Measurements from ENCODE around the gene USP40. TPM values are rescaled to one million over a fixed set of nuclear protein-coding genes. Genes with fewer than 3 reads are reported as not detected.

Gene USP40
- total RNA-seq, 2 donors from 2014 or later, result 11.6 to 12.5 TPM

- H3K36me3 ChIP-seq, result no peaks in the 10 kb centered on the region
- DNase-seq (ENCODE audit: low spot score), result no peak
- H3K27me3 ChIP-seq, result no peaks in the 10 kb centered on the region
- H3K4me1 ChIP-seq, result peaks cover 0 to 12% of the 10 kb centered on the region in 2 donors
- H3K27ac ChIP-seq, result peak overlapping the region; percentile 93 to 96
- H3K9me3 ChIP-seq, result no peaks in the 10 kb centered on the region
- TF ChIP-seq CTCF (IDR thresholded peaks at IDR 0.05), result no peak
- H3K4me3 ChIP-seq, result peak overlapping the region; percentile 80 to 89
These were observed 869 bp downstream of the USP40 start for GRCh38 chr2:233565685-233566140.

DNA sequence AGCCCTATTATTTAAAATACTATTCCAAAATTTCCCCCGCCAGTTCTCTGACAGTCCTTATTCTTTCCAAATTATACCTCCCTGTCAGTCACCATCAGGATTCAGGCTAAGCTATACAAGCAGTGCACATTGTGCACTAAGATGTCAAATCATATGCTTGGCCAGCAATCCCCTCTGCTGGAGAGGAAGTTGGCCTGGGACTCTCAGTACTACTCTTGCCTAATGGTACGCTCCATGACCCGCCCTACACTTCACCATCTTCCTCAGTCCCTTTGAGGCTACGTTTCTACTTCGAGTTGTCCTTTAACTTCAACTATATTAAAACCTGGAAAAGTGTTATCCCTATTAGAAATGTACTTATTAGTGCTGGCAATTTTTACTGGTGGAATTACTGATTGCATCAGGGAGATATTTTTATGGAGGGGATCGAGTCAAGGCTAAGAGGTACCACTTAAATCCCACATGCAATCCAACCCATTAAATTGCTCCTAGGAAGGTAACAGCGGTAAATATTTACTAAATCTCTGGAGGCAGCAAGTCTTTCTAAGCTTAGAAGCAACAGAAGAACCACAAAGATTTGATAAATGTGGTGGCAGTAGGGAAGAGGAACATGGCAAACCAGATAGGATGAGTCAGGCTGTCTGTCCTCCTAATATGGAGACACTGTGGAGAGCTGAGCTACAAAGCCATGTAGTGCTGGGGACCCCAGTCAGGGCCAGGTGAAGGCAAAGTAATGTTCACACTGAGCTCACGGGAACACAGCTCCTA is 2.7 kb downstream of the USP40 start:
- no peaks in the 10 kb centered on the region for H3K9me3 ChIP-seq

GRCh38 chr2:233556881-233557736 is 9.5 kb downstream of the USP40 start:
- no peak overlapping the region for H3K27ac ChIP-seq
- no peaks in the 10 kb centered on the region for H3K4me1 ChIP-seq
- TF ChIP-seq CTCF (IDR thresholded peaks at IDR 0.05), result no peak
- no peaks in the 10 kb centered on the region for H3K27me3 ChIP-seq
- no peaks in the 10 kb centered on the region for H3K9me3 ChIP-seq
- no peak for DNase-seq (ENCODE audit: low spot score)
- H3K36me3 ChIP-seq, result peaks cover 28% of the 10 kb centered on the region
- no peak overlapping the region for H3K4me3 ChIP-seq

More for the DNA sequence above, 2.7 kb downstream of the USP40 start:
- Histone ChIP-seq H3K36me3 (peaks cover 6% of the 10 kb centered on the region), H3K27ac (no peak overlapping the region), H3K4me1 (peaks cover 0 to 12% of the 10 kb centered on the region in 2 donors), H3K4me3 (no peak overlapping the region), H3K27me3 (no peaks in the 10 kb centered on the region)
- no peak for DNase-seq (ENCODE audit: low spot score)
- TF ChIP-seq CTCF (IDR thresholded peaks at IDR 0.05), result no peak

- H3K36me3 ChIP-seq, result peaks cover 34% of the 10 kb centered on the region
- H3K27me3 ChIP-seq, result no peaks in the 10 kb centered on the region
These were observed 13.2 kb downstream of the USP40 start for GRCh38 chr2:233553366-233553765.

GRCh38 chr2:233551491-233551890 is 15.1 kb downstream of the USP40 start:
- no peak for DNase-seq (ENCODE audit: low spot score)
- Histone ChIP-seq H3K9me3 (no peaks in the 10 kb centered on the region), H3K36me3 (peaks cover 47% of the 10 kb centered on the region), H3K27ac (no peak overlapping the region), H3K27me3 (no peaks in the 10 kb centered on the region), H3K4me3 (no peak overlapping the region), H3K4me1 (no peaks in the 10 kb centered on the region)
- no peak for TF ChIP-seq CTCF (IDR thresholded peaks at IDR 0.05)

More at GRCh38 chr2:233553366-233553765, 13.2 kb downstream of the USP40 start:
- Histone ChIP-seq H3K27ac (no peak overlapping the region), H3K4me1 (no peaks in the 10 kb centered on the region), H3K4me3 (no peak overlapping the region), H3K9me3 (no peaks in the 10 kb centered on the region)
- DNase-seq (ENCODE audit: low spot score), result no peak
- TF ChIP-seq CTCF (IDR thresholded peaks at IDR 0.05), result no peak

All from right atrium auricular region (tissue), 2 donors.